HG03457 (cell line): ENCODE data around the gene TLN1.

Source experiments
- ATAC-seq: cut with Tn5 transposase; IDR thresholded peaks from one replicate; pipeline ENCODE4 v1.9.1; 2021; ENCODE audit warnings: moderate number of reproducible peaks; ENCODE audit not compliant: unreplicated experiment

The TLN1 gene

GRCh38 chr9:35708146-35708545 lies 23.8 kb downstream of the TLN1 start:
- no peak for ATAC-seq

DNA sequence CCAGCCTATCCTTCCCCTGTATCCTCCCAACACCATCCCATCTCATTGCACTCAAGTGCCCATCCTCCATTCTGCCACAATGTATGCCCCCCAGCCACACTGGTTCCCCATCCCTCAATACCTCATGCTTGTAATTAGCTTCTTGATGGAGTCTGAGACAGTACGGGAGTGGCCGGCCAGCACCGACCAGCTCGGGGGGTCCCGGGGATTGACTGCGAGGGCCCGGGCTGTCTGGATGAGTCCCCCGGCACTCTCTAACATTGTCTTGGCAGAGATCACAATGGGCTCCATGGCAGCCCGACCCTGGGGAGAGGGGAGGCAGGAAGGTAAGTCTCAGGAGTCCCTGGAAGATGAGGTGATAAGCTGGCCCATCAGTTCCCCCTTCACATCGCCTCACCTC lies 25.0 kb downstream of the TLN1 start:
- ATAC-seq: no peak

DNA sequence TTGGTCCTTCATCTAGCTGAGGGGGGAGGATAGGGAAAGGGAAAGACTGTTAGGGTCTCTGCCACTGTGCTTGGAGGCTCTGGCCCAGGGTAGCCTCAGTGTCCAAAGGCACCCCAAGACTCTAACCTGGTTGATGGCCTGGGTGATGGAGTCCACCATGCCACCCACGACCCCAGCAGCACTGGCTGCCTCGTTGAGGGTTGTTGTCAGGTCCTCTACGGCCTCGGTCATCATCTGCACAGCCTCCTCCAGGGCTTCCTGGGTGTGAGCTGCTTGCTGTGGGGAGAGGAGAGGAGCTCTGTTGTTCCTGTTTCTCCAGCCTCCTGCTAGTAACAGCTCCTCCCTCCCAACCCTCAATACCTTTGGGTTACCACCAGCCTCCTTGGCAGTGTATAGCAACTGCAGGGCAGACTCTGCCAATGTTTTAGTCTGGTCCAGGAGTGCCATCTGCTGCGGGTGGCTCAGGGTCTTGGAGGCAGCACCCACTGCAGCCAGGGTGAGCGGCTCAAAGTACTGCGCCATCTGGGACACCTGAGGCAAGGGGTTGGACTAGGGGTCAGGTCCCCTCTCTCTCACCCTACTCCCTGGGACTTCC lies 26.1 kb downstream of the TLN1 start:
- no peak for ATAC-seq

- no peak for ATAC-seq
Observed at GRCh38 chr9:35705372-35705771, 26.6 kb downstream of the TLN1 start.

GRCh38 chr9:35703906-35704672 lies 27.9 kb downstream of the TLN1 start:
- ATAC-seq: no peak

DNA sequence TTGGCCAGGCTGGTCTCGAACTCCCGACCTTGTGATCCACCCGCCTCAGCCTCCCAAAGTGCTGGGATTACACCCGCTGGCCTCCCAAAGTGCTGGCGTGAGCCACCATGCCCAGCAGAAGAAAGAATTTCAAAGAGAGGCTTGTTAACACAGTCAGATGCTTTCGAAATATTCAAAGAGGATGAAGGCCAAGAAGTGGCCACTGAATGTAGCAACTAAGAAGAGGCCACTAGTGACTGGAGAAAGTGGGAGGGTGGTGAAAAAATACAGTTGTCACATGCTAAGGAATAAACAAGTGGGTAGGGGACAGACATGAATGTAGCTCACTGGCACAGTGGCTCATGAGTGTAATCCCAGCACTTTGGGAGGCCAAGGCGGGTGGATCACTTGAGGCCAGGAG lies 29.3 kb downstream of the TLN1 start:
- no peak for ATAC-seq

- no peak for ATAC-seq
Observed at GRCh38 chr9:35700942-35701341, 31.1 kb downstream of the TLN1 start.

GRCh38 chr9:35700031-35700430 lies 32.0 kb downstream of the TLN1 start:
- no peak for ATAC-seq

GRCh38 chr9:35698231-35698630 lies 33.8 kb downstream of the TLN1 start:
- no peak for ATAC-seq

- ATAC-seq: no peak
Observed at GRCh38 chr9:35697486-35697885, 34.5 kb downstream of the TLN1 start.

- ATAC-seq: no peak
Observed at GRCh38 chr9:35696520-35697215, 35.3 kb downstream of the TLN1 start.

DNA sequence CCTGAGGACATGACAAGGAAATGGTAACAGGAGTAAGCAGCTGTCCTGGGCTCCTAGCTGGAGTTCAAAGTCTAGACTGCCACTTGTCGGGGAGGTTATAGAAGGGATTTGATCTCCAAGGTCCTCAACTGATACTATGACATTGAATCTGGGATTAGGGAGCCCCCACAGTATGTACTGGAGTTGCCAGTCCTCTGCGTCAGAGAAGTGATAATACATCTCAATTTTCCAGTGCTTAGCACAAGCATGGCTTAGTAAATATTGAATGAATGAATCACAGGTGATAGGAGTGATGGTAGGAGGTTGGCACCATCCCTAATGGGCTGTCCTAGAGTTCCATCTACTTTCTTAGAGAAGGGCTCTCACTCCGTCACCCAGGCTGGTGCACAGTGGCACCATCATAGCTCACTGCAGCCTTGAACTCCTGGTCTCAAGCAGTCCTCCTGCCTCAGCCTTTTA lies 36.0 kb downstream of the TLN1 start:
- no peak for ATAC-seq

DNA sequence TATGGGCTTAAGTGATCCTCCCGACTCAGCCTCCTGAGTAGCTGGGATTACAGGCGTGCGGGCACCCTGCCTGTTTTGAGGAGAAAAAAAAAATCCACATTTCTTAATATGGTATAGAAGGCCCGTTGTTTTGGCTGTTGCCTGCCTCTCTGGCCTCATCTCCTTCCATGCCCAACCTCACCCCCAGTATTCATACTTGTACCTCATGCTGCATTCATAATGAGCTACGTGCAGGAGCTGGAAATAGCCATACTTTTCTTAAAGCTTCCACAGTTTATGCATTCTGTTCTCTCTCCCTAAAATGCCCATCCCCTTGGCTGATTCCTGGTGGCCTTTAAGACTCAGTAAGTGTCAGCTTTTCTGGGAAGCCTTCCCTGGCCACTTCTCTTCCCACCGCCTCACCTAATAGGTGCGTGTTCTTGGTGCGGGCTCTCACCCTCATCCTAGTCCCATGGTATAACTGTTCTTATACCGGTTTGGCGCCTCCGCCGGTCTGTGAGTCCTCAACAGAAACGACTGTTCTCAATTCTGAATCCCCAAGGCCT lies 40.2 kb downstream of the TLN1 start:
- ATAC-seq: no peak

DNA sequence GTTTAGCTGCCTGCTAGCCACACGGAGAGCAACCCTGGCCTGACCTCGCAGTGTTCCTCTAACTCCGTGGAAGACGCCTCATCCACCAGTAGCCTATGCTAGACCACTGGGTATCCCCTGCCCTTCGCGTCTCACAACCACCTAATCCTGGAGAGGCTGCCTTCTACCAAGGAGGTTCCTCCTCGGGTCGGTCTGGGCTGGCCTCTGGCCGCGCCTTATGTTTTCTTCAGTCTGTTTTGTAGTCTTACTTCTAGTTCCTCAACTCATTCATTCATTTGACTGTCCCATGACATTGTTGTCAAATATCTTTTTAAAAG lies 40.7 kb downstream of the TLN1 start:
- ATAC-seq: no peak

- no peak for ATAC-seq
Observed at GRCh38 chr9:35690614-35691333, 41.2 kb downstream of the TLN1 start.

GRCh38 chr9:35690294-35690613 lies 41.7 kb downstream of the TLN1 start:
- ATAC-seq: no peak

GRCh38 chr9:35689542-35690293 lies 42.3 kb downstream of the TLN1 start, which contains the start of gene TPM2:
Gene TPM2, minus strand, starts transcription at chr9:35689925. Its CDS starts 108 bp downstream, at chr9:35689817.
- no peak for ATAC-seq

- ATAC-seq: no peak
Observed at GRCh38 chr9:35688558-35689541, 43.1 kb downstream of the TLN1 start.

- no peak for ATAC-seq
Observed at GRCh38 chr9:35687972-35688557, 43.9 kb downstream of the TLN1 start.
